HG03432 (cell line): ENCODE measurements around the gene DAP.
"Not testable (repeated sequence)": the region's sequence is repeated elsewhere in the genome, so short reads cannot be mapped to it uniquely, and the experiment has no call there.

Source experiments
- ATAC-seq: cut with Tn5 transposase; IDR thresholded peaks from one replicate; pipeline ENCODE4 v1.9.1; 2021; ENCODE audit warnings: mild to moderate bottlenecking, moderate library complexity; ENCODE audit not compliant: unreplicated experiment

The DAP gene

GRCh38 chr5:10761185-10761932 is at the start of gene DAP:
Gene DAP, minus strand, starts transcription at chr5:10761234. Its CDS starts 166 bp downstream, at chr5:10761068.
- ATAC-seq: peak; percentile 79

GRCh38 chr5:10808347-10809226 is 47.6 kb upstream of the DAP start:
- no peak for ATAC-seq

- ATAC-seq: no peak
Measured at GRCh38 chr5:10801931-10802666, 41.1 kb upstream of the DAP start.

GRCh38 chr5:10800852-10801251 is 39.8 kb upstream of the DAP start:
- ATAC-seq: no peak

GRCh38 chr5:10797261-10797660 is 36.2 kb upstream of the DAP start:
- ATAC-seq: no peak

- no peak for ATAC-seq
Measured at GRCh38 chr5:10793785-10794184, 32.8 kb upstream of the DAP start.

- ATAC-seq: no peak
Measured at GRCh38 chr5:10792336-10792735, 31.3 kb upstream of the DAP start.

- no peak for ATAC-seq
Measured at GRCh38 chr5:10789726-10790125, 28.7 kb upstream of the DAP start.

GRCh38 chr5:10789021-10789420 is 28.0 kb upstream of the DAP start:
- no peak for ATAC-seq

GRCh38 chr5:10788358-10788757 is 27.3 kb upstream of the DAP start:
- no peak for ATAC-seq

GRCh38 chr5:10786835-10787234 is 25.8 kb upstream of the DAP start:
- no peak for ATAC-seq

- not testable (repeated sequence) for ATAC-seq
Measured at GRCh38 chr5:10780208-10780607, 19.2 kb upstream of the DAP start.

GRCh38 chr5:10779592-10779991 is 18.6 kb upstream of the DAP start:
- ATAC-seq: no peak

GRCh38 chr5:10778179-10778910 is 17.3 kb upstream of the DAP start:
- ATAC-seq: no peak

- peak; percentile 60 for ATAC-seq
Measured at GRCh38 chr5:10775646-10776045, 14.6 kb upstream of the DAP start.

- no peak for ATAC-seq
Measured at GRCh38 chr5:10772901-10773585, 12.0 kb upstream of the DAP start.

GRCh38 chr5:10768328-10768899 is 7.4 kb upstream of the DAP start:
- ATAC-seq: no peak

GRCh38 chr5:10762776-10763500 is 1.9 kb upstream of the DAP start:
- no peak for ATAC-seq
